HG03469 (cell line): Measurements from ENCODE around the gene AFAP1L2.
"Not testable (repeated sequence)": the region's sequence is repeated elsewhere in the genome, so short reads cannot be mapped to it uniquely, and the experiment has no call there.

ENCODE experiments used
- ATAC-seq: cut with Tn5 transposase; IDR thresholded peaks from one replicate; pipeline ENCODE4 v1.9.1; 2021; ENCODE audit warnings: mild to moderate bottlenecking, moderate library complexity, moderate number of reproducible peaks; ENCODE audit not compliant: unreplicated experiment

Gene AFAP1L2

DNA sequence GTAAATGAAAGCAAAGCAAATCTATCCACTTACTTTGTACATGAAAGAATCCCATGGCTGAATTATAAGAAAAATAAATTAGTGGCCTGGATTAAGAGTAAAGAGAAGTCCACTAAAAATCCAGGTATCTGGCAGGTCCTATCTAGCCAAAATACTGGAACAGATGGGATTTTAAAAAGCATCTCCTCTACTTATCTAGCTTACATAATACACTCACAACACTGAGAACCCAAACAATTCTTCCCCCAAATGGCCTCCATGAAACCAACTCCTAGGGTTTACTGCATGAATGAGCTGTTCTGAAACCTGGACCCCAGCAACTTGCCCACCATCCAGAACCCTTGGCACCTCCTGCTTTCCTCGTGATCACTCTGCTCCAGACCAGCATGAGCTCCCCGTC lies 61.3 kb downstream of the AFAP1L2 start:
- ATAC-seq, result no peak

DNA sequence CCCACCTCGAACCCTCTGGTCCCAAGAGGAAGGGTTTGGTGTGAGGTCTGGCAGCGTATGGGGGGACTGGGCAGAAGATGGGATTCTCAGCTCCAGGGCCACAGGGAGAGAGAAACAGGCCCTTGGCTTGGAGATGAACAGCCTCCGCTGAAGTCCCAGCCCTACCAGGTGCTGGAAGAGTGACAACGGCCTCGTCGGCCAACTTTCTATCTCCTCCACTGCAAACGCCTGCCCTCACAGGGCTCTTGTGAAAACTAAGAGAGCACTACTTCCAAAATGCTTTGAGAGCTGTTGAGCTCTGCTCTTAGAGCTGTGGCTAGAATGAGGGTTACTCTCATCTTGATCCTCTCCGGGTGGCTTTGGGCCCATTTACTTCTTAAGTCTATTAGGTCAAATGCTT lies 63.5 kb downstream of the AFAP1L2 start:
- no peak for ATAC-seq

DNA sequence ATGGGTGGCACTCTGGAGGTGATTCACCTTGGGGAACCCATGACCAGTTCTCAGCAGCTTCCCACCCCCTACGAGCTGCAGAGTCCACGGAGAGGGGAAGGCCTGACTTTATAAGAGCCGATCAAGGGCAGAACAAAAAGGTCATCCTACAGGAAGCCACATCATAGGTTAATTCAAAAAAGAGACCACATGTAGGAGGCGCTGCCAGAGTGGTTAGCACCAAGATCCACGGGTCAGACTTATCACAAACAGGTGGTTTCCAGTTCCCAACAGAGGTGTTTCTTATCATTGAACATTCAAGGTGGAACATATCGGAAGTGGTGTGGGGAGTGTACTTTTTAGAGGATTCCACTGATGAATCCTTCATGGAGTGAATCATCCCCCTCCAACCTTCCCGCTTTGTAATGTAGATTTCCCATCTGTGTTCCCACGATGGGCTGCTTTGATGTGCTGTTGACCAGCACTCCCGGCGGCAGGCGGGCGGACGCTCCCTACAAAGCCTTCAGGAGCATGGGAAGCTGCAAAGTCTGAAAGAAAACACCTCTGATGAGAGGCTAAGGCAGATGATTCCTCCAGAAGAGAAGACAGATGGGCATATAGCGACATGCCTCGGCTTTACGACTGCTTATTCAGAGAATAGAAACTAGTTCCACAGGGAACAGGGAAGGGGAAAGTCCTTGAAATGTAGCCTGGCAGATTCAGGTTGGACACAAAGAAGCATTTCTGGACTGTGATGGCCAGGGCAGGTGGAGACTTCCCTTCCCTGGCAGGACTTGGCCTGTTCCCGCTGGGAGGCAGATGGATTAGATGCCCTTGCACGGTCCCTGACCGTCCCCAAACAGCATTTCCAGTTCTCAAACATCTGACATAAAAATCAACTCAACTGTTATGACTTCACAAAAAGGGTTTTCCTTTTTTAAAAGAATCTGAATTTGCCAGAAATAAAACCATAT lies 66.5 kb downstream of the AFAP1L2 start:
- ATAC-seq, result no peak

DNA sequence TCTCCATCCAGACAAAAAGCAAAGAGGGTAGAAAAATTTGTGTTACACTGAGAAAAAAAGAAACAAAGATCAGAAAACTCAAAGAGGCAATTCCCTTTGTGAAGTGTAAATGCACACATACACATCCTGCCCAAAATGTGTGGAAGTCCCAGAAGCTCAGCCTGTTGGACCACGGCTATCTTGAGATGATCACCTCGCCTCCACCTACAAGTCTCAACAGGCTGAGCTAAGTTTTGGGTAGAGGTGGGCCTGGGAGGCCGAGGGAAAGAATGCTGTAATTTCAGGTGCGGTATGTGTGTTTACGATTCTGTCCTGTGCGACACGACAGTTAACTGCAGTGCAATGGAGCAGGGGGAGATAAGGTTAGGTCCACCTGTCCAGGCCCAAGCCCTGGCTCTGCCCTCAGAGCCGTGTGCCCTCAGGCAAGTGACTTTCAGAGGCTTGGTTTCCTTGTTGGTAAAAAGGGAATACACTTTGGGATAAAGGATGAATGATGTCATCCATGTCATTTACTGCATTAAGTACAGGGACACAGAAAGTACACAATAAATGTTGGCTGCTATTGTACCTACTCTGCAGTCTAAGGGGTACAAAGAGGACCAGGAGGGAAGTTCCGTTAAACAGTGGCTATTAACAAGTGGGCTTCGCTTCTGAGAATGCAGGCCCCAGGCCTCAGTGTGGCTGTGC lies 67.3 kb downstream of the AFAP1L2 start:
- no peak for ATAC-seq

DNA sequence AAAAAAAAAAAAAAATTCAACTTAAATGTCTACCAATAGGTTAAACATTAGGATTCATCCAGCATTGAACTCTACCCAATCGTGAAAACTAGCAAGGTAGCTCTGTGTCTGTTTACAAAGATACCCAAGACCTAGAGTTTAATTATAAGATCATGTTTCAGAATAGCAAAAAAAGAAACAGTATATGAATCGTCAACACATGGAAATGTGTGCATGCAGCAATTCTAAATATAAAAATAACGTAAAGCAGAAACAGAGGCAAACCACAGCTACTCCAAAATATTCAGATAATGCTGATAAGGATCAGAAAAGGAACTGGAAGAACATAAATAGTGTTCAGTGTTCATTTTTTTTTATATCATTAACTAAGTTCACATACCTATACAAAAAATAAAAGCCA lies 68.7 kb downstream of the AFAP1L2 start:
- ATAC-seq, result no peak

DNA sequence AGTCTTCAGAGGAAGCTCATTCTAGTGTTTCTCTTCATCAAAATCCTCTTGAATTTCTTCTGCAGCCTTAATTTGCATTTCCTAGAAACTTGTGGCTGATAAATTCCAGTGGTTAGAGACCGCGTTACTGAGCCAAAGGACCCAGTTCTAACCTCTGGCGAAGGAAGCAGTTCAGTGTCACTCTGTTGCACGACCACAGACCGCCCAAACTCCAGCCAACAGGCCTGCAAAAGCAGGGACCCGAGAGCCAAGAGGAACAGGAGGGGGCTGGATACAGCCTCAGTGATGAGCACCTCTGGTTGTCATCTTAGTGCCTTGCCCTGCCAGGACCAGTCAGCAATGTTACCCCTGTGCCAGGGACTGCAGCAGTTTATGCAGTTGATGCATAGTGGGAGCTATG lies 70.0 kb downstream of the AFAP1L2 start:
- no peak for ATAC-seq

DNA sequence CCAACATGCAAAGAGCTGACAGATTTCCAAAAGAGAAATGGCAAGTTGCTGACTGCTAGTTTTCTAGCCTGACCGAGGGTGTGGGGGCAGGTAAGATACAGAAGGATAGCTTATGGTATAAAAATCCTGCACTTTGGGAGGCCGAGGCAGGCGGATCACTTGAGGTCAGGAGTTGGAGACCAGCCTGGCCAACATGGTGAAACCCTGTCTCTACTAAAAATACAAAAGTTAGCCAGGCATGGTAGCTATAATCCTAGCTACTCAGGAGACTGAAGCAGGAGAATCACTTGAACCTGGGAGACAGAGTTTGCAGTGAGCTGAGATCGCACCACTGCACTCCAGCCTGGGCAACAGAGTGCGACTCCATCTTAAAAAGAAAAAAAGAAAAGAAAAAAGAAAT lies 70.9 kb downstream of the AFAP1L2 start:
- ATAC-seq, result not testable (repeated sequence)

DNA sequence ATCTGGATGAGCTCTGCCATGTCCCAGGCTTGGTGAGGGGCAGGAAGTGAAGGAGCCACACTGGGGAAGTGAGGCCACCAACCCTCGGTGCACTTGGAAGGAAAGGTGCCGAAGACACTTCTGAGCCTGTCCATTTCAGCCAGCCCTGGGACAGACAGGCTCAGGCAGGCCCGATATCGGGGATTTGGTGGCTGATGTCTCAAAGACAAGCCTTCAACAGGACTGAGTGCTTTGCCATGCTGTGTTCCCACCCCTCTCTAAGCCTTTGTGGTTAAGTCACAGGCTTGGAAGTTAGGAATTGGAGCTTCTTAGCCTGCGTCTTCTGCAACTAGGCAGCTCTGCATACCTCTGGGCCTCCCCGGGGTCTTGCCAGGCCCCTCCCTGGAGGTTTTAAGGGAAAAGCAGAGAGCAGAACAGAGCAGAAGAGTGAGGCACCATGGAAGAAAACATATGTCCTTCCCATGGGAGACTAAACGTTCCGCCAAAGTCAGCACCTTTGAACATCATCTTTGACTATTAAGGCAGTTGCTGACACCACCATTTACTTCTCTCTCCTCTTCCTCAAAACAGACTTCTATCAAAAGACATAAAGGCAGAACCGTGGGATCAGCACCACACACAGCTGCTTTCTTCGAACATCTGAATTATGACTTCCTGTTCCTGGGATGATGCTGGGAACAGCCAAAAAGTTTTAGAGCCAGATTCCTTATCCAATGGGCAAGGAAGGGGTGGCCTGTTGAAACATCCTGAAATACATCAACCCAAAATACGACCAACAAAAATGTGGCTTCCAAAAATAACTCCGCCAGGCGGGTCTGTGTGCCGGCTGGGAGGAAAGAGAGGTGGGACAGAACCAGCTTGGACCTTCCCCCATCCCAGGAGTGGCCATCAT lies 71.8 kb downstream of the AFAP1L2 start:
- no peak for ATAC-seq

DNA sequence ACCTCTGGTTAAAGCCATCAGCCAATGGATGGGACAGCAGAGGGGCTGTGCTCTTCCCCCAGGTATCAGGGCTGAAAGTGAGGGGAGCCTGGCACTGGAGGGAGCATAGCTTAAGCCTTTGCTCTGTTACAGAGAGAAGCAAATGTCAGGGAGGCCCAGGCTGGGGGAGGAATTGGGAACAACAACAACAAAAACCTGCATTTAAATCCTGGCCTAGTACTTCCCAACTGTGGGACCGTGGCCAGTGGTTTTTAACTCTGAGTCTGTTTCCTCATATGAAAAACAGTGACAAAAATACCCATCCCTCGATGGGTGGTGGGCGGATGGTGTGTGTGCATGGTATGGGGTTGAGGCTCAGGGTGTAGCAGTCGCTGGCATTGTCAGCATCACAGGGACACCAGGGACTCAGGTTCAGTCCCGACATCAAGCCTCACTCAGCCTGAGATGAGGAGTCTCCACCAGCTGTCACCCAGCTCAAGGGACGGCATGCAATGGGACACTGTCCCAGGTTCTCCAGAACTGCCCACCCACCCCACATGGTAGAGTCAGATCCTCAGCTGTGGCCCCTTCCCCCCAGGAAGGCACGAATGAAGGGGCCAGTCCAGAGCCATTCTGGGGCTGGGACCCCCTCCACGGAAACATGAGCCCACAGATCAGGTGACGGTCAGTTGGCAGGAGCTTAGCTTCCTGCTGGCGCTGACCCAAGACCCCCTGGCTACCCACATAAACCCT lies 74.5 kb downstream of the AFAP1L2 start:
- ATAC-seq, result no peak

DNA sequence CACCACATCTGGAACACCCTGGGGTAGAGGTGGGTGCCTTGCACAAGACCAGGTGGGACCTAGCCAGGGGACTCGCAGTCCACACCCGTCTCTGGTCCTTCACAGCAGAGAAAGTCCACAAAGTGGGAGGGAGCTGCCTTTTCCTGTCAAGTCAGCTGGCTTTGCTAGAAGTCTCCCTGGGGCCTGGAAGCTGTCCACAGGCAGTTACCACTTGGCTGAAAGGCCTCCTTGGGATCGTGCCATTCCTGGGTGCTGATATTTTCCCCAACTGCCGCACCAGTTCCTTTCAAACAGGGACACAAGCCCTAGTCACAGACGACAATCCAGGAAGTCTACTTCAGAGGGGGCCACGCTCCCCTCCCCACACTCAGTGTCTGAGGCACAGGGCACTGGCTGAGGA lies 75.4 kb downstream of the AFAP1L2 start:
- ATAC-seq, result no peak

DNA sequence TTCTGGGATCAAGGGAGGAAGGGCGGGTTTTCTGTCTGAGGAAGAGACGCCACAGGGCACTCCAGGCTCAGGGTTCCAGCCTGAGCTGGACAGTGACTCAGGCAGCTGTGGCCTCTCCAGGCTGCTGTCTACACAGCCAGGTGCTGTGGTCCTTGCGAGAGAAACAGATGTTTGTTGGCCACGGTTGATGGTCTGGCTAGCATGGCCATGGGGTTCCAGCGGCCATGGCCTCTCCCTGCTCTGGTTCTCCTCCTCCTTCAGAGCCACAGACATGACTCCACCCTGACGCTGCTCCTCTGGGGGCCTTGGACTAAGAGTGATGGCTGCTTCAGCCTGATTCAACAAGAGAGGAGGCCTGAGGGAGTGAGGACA lies 75.9 kb downstream of the AFAP1L2 start:
- ATAC-seq, result no peak

DNA sequence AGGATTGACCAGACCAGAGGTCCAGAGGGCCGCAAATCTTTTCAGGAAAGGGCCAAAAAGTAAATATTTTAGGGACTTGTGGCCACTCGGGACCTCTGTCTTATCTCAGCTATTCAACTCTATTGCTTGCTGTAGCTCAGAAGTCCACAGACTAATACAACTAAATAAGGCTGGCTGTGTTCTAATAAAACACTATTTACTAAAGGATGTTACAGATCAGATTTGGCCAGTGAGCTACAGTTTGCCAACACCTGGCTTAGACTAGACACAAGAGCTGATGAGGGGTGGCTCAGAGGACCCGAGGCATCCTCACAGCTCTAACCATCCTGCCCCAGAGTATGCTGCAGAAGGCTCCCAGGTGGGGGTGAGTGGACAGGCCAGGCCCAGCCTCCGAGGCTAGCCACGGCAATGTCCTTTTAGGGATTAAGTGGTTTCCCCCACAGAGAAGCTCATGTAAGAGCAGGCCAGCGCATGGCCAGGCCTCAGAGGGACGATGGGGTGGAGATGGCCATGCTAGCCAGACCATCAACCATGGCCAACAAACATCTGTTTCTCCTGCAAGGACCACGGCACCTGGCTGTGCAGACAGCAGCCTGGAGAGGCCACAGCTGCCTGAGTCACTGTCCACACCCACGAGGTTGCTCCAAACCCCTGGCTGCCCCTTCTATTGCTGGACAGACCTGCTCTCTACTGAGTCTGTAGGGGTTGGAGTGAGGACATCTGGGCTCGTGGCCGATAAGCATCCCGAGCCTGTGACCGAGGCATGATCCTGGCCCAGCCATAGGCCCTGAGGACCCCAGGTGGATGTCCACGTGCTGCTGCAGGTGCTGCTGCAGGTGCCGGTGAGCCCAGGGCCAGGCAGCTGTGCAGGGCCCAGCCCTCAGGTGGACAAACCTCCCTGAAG lies 76.5 kb downstream of the AFAP1L2 start:
- no peak for ATAC-seq

DNA sequence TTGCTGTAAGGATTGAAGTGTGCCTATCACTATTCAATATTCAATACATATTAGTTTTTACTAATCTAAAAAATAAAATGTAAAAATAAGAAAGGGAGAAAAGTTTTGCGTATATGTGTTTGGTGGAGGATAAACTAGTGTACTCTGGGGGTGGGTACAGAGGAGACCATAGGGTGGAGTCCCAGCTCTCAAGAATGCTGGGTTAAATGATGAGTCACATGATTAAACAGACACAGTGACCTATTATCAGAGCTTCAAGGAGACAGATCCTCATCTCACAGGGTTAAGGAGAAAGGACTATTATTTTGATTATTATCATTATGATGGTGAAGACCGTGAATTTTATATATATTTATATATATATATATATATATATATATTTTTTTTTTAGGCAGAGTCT lies 77.5 kb downstream of the AFAP1L2 start:
- no peak for ATAC-seq

DNA sequence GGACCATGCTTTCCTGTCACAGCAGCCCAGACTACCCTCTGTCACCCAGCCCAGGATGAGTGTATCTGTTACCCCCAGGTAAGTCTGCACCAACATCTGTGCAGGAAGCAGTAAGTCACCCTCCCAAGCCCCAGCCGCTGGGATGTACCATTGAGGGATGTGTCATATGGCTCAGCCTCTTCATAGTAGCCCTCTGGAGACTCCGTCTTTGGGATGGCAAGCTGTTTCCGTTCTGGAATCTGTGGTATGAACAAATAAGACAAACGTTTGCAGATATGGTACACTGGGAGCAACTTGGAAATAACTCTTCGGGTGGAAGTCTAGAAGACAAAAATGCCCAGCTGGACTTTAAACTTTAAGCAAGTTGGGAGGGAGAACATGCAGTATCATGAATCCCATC lies 81.3 kb downstream of the AFAP1L2 start:
- ATAC-seq, result no peak

DNA sequence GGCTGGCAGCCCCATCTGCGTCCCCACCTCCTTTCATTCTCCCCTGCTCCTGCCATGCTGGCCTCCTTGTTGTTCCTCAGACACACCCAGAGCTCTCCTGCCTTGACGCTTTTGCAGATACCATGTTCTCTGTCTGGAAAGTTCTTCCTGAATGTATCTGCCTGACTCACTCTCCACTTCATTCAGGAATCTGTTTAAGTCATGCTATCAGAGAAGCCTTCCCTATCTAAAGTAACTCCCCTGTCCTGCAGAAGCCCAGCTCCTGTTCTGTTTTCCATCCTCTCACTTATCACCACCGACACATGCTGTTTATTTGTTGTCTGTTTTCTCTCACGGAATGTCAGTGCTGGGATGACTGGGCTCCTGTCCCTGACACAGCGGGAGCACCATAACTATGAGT lies 82.0 kb downstream of the AFAP1L2 start:
- ATAC-seq, result no peak

DNA sequence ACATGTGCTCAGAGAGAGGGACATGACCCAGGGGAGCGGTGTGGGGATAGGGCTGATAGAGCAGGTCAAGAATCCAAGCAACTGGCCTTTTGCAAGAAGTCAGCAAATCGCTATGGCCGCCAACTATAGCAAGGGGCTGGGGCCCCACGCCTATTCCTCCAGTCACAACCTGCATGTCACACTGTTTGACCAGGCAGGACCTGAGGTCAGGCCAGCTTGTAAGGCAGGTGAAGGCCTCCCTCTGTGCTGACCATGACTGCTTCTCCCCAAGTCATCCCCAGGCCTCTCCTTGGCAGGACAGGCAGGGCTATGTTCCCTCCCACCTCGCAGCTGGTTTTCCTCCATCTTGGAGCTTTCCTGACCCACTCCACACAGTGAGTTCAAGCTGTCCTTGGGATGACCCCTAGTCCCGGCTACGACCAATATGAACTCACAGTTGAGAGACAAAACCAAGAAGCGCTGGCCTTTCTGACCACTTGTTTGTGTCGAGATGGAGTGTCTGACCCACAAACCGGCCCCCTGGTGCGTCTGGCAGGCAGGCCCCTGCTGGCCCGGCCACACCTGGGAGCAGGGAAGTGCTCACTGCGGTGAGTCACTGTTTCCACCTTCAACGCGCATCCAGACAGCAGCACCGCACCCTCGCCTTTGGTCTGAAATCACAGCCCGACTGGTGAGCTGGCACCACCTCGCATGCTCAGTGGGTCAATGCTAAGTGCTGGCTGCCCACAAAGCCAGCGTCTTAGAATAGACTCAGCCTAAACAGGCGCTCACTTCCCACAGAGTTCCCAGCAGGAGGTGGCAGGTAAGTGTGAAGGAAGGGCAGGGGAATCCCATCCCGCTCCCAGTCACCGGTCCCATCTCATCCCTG lies 83.8 kb downstream of the AFAP1L2 start:
- ATAC-seq, result no peak

DNA sequence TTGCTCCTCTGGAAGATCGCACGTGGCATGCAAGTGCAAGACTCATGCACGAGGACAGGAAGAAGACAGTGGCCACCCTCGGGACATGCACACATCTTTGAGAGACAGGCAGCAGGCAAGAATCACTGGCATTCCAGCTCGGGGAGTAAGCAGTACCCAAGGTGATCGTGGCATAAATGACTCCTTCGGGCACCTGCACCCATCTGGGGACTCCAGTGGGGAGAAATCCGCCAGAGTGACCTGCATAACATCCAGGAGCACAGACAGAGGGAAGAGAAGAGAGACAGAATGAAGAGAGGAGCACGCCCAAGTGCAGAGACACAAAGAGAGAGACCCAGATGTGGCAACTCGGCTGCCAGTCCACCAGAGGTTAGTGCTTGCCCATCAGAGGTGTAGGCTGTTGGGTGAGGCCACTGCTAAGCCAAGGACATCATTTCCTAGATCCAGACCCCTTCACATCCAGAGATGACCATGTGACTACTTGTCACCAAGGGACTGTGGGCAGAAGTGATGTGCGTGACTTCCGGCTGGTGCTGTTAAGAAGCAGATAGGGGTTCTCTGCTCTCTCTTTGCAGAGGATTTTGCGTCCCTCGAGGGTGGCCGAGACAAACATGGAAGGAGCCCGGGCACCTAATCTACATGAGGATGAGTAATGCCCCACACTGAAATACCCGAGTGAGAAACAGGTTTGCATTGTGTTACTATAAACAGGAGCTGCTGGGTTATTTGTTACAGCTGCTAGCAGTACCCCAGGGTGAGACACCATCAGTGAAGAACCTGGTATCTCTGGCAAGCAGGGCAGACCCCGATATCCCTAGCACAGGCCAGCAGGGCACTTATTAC lies 84.7 kb downstream of the AFAP1L2 start:
- no peak for ATAC-seq

DNA sequence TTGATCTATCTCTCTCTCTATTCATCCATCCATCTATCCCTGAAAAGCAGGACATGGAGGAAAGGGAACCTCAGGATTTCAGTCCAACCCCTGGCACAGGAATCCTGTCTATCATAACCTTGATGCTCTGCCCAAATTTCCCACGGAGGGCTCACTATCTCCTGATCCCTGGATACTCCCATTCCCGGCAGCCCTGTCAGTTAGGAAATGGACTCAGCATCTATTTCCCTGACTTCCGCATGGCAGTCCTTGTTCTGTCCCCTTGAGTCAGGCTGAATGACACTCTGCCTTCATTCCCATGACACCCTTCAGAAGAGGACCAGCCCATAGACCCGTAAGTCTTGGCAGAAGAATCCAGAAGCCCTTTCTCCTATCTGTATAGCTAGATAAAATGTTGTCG lies 87.6 kb downstream of the AFAP1L2 start:
- ATAC-seq, result no peak
